Testis (tissue), 3 donors: ENCODE measurements around the gene ABTB2. TPM values are rescaled to one million over a fixed set of nuclear protein-coding genes. Genes with fewer than 3 reads are reported as not detected.
A peak's percentile ranks its signal among the peaks of the same experiment; 100 is the strongest.

Source experiments
- DNase-seq: peaks from one replicate; pipeline ENCODE4 v3.0.0-alpha.2; 2019
- H3K27ac ChIP-seq, 2 donors: fragments of 200-600 bp; sonication (generic); one replicate each; pipeline ENCODE4 v1.5.1; 2019
- H3K27me3 ChIP-seq: fragments of 200-600 bp; sonication (generic); one replicate; pipeline ENCODE4 v1.5.1; 2019
- H3K36me3 ChIP-seq: fragments of 200-600 bp; sonication (generic); one replicate; pipeline ENCODE4 v1.5.1; 2017; ENCODE audit warnings: low read depth; ENCODE audit errors: missing control alignments
- H3K4me1 ChIP-seq: fragments of 200-600 bp; sonication (generic); one replicate; pipeline ENCODE4 v1.5.1; 2019
- H3K4me3 ChIP-seq, 2 donors: fragments of 200-600 bp; sonication (generic); one replicate each; pipeline ENCODE4 v1.5.1; 2017 to 2019
- H3K9me3 ChIP-seq: fragments of 200-600 bp; sonication (generic); one replicate; pipeline ENCODE4 v1.5.1; 2017
- CTCF ChIP-seq, 3 experiments: fragments of 450-650 bp in 2 of 3; fragments of 200-600 bp in 1 of 3; sonication (generic) in 1 of 3; IDR thresholded peaks; one replicate each; pipeline ENCODE4 v1.5.1; 2016 to 2019; ENCODE audit warnings: antibody characterized with exemption in 3 of 3, mild to moderate bottlenecking in 2 of 3, moderate library complexity in 1 of 3
- POLR2A ChIP-seq: fragments of 450-650 bp; IDR thresholded peaks from one replicate; pipeline ENCODE4 v1.6.1; 2017; ENCODE audit warnings: antibody characterized with exemption, mild to moderate bottlenecking, moderate library complexity
- WGBS, 2 donors: methylation state at CpG; one replicate each; pipeline ENCODE4 v1.1.5; 2018; 5-methylcytosine and 5-hydroxymethylcytosine counted together
- intact Hi-C: fragments of 100-400 bp; cut with DNase I; formaldehyde crosslinking; loops from one replicate; pipeline ENCODE4 v1.15.1; 2023; ENCODE audit warnings: low total_unique reads
- polyA plus RNA-seq: library from polyadenylated mRNA; stranded (reverse); fragments of 350-450 nt; fragmentation: Illumina TruSeq; extraction: RNeasy Lipid Tissue Mini Kit (QIAGEN cat#74804); gene quantifications from one replicate; pipeline ENCODE4 v1.2.3, GENCODE V29; 2014; ENCODE audit warnings: low read depth, low replicate concordance; ENCODE audit not compliant: insufficient read depth
- total RNA-seq, 2 donors: library from RNA; depleted of rRNA; stranded (reverse); fragments of >200 nt; gene quantifications; one replicate each; pipeline ENCODE4 v1.2.3, GENCODE V29; 2016

ABTB2 gene
- total and polyA plus RNA-seq, 3 donors from 2014 or later: 5.8 to 12.1 (median 8.9) TPM

GRCh38 chr11:34277171-34277570, 80.6 kb downstream of the ABTB2 start:
- Histone ChIP-seq H3K9me3 (no peaks in the 10 kb centered on the region), H3K36me3 (no peaks in the 10 kb centered on the region), H3K27me3 (no peaks in the 10 kb centered on the region), H3K4me1 (no peaks in the 10 kb centered on the region), H3K27ac (no peak overlapping the region), H3K4me3 (no peak overlapping the region)
- WGBS, 2 donors: 88 to 96% methylated on average over 4 of the region's 4 CpGs
- DNase-seq: no peak
- intact Hi-C loops: no loop called here
- TF ChIP-seq CTCF (IDR thresholded peaks at IDR 0.05): no peak
- TF ChIP-seq POLR2A: no peak

- Histone ChIP-seq H3K4me1 (no peaks in the 10 kb centered on the region), H3K4me3 (no peak overlapping the region), H3K27me3 (no peaks in the 10 kb centered on the region), H3K36me3 (no peaks in the 10 kb centered on the region), H3K27ac (no peak overlapping the region), H3K9me3 (no peaks in the 10 kb centered on the region)
- intact Hi-C loops: no loop called here
- 93 to 97% methylated on average over 6 of the region's 6 CpGs for WGBS, 2 donors
- TF ChIP-seq POLR2A (no peak), CTCF (IDR thresholded peaks at IDR 0.05) (no peak)
- DNase-seq: no peak
Measured at GRCh38 chr11:34276352-34276864, 81.4 kb downstream of the ABTB2 start.

- Histone ChIP-seq H3K4me3 (no peak overlapping the region), H3K9me3 (no peaks in the 10 kb centered on the region), H3K27me3 (no peaks in the 10 kb centered on the region), H3K27ac (peak overlapping the region in 1 of 2 donors; percentile 25), H3K36me3 (no peaks in the 10 kb centered on the region), H3K4me1 (no peaks in the 10 kb centered on the region)
- DNase-seq: no peak
- 92 to 94% methylated on average over 4 of the region's 4 CpGs for WGBS, 2 donors
- TF ChIP-seq CTCF (IDR thresholded peaks at IDR 0.05) (no peak), POLR2A (no peak)
- intact Hi-C loops: no loop called here
Measured at GRCh38 chr11:34275486-34275885, 82.3 kb downstream of the ABTB2 start.

GRCh38 chr11:34274712-34275398, 83.0 kb downstream of the ABTB2 start:
- Histone ChIP-seq H3K4me3 (no peak overlapping the region), H3K9me3 (no peaks in the 10 kb centered on the region), H3K27me3 (no peaks in the 10 kb centered on the region), H3K27ac (peak overlapping the region in 1 of 2 donors; percentile 25), H3K36me3 (no peaks in the 10 kb centered on the region), H3K4me1 (no peaks in the 10 kb centered on the region)
- WGBS, 2 donors: 55 to 79% methylated on average over 11 of the region's 11 CpGs
- DNase-seq: peak; percentile 65
- no peak for TF ChIP-seq CTCF (IDR thresholded peaks at IDR 0.05)
- TF ChIP-seq POLR2A: no peak
- intact Hi-C loops: no loop called here

- Histone ChIP-seq H3K27me3 (no peaks in the 10 kb centered on the region), H3K9me3 (no peaks in the 10 kb centered on the region), H3K27ac (no peak overlapping the region), H3K4me1 (no peaks in the 10 kb centered on the region), H3K36me3 (no peaks in the 10 kb centered on the region), H3K4me3 (no peak overlapping the region)
- 77 to 79% methylated on average over 5 of the region's 5 CpGs for WGBS, 2 donors
- DNase-seq: no peak
- TF ChIP-seq POLR2A: no peak
- TF ChIP-seq CTCF (IDR thresholded peaks at IDR 0.05): no peak
- intact Hi-C loops: no loop called here
Measured at GRCh38 chr11:34273099-34273498, 84.7 kb downstream of the ABTB2 start.
